Putamen (tissue), 1 donor: ENCODE data around the gene MIPOL1.
"Not testable (repeated sequence)": the region's sequence is repeated elsewhere in the genome, so short reads cannot be mapped to it uniquely, and the experiment has no call there.

ENCODE experiments used
- DNase-seq: peaks from one replicate; pipeline ENCODE4 v3.0.0-alpha.2; 2016; ENCODE audit warnings: low spot score

The MIPOL1 gene

DNA sequence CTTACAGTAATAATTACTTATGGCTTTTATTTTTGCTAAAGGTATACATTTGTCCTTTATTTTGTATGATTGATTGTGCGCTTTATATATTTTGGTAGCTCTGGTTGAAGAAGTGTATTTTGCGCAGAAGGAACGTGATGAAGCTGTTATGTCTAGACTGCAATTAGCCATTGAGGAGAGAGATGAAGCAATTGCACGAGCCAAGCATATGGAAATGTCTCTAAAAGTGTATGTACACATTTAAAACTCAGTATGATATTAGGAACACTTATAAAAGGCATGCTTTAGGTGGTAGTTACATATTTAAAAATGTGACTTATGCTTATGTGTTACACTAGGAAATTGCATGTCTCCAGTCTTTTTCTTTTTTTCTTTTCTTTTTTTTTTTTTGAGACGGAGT, 87.5 kb downstream of the MIPOL1 start:
- no peak for DNase-seq

DNA sequence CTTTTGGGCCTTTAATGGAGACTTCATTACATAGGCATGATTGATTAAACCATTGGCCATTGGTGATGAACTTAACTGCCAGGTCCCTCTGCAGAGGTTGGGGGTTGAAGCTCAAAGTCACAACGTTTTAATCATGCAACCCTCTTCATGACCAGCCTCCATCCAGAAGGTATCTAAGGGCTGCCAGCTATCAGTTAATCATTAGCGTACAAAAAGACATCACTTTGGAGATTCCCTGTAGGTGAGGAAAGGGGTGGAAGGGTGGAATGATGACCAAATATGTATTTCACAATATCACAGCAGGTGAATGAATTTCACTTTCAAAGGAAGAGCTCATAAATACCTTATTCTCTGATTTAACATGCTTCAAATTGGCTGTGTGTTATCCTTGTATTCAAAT, 92.0 kb downstream of the MIPOL1 start:
- no peak for DNase-seq

DNA sequence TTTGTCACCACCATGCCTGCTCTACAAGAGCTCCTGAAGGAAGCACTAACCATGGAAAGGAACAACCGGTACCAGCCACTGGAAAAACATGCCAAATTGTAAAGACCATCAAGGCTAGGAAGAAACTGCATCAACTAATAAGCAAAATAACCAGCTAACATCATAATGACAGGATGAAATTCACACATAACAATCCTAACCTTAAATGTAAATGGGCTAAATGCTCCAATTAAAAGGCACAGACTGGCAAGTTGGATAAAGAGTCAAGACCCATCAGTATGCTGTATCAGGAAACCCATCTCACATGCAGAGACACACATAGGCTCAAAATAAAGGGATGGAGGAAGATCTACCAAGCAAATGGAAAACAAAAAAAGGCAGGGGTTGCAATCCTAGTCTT, 97.5 kb downstream of the MIPOL1 start:
- DNase-seq, result not testable (repeated sequence)

DNA sequence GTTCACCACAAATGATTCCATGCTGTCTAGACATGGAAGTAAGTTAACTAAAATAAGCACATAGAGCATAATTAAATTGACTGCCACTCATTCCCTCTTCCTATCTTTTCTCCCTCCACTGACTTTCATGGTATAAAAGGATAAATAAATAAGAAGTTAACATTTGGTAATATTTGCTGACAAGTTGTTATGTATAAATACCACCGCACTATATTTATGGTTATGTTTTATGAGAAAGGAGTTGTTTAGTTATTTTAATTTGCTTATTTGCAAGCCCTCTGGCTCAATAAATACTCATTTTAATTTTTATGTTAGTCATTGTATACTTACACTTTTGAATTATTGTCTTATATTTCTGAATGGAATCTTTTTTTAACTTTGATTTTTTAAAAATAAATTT, 113.5 kb downstream of the MIPOL1 start:
- DNase-seq, result no peak

DNA sequence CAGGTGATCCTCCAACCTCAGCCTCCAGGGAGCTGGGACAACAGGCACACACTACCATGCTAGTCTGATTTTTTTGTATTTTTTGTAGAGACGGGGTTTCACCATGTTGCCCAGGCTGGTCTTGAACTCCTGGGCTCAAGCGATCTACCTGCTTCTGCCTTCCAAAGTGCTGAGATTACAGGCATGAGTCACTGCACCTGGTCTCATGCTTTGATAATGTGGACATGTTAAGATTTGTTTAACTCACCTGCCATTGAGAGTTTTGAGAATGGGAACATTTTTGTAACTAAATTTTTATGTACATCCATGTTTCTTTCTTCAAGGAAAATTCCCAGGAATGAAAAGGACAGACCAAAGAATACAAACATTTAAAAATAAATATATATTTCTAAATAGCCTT, 121.2 kb downstream of the MIPOL1 start:
- DNase-seq, result no peak

DNA sequence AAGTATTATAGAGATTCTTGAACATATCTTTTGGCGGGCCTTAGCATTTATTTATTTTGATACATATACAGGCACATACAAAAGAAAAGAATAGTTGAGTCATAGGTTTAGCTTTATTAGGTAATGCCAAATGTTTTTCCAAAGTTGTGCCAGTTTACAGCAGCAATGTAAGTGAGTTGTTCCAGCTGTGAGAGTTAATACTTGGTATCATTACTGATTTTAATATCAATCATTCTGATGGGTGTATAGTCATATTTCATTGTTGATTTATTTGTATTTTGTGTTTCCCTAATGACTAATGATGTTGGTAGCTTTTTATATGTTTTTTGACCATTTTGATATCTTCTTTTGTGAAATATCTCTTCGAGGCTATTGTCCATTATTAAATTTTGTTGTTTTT, 122.4 kb downstream of the MIPOL1 start:
- DNase-seq, result no peak

DNA sequence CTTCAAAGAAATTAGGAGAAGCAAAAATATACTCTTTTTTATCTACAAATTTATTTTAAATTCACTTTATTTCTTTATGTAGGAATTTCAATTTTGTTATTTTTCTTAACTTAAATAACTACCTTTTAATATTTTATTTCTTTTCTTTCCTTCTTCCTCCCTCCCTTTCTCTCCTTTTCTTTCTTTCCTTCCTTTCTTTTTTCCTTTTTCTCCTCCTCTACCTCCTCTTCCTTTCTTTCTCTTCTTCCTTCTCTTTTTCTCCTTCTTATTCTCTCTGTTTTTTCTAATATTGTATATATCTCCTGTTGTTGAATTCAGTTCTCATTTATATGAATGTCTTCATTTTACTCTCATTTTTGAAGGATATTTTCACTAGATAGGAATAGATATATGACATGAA, 127.6 kb downstream of the MIPOL1 start:
- no peak for DNase-seq

DNA sequence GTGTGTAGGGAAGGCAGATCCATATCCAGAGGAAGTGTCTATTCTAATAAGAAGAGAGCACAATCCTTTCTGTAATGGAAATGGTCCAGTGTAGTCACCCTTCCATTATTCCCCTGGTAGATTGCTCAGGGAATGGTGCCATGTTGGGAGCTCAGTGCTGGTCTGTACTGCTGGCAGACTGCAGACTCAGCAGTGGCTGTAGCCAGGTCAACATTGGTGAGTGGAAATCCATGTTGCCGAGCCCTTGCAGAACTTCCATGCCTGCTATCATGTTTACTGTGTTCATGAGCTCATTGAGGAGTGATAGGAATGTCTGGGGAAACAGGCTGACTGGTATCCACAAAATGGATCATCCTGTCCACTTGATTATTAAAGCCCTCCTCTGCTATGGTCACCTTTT, 128.7 kb downstream of the MIPOL1 start:
- DNase-seq, result no peak

DNA sequence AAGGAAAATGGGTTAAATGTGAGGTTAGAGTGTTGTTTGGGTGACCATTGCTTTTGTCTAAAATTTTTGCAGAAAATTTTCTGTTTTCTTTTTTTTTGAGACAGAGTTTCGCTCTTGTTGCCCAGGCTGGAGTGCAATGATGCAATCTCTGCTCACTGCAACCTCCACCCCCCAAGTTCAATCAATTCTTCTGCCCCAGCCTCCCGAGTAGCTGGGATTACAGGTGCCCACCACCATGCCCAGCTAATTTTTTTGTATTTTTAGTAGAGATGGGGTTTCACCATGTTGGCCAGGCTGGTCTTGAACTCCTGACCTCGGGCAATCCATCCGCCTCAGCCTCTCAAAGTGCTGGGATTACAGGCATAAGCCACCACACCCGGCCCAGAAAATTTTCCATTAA, 130.2 kb downstream of the MIPOL1 start:
- not testable (repeated sequence) for DNase-seq

DNA sequence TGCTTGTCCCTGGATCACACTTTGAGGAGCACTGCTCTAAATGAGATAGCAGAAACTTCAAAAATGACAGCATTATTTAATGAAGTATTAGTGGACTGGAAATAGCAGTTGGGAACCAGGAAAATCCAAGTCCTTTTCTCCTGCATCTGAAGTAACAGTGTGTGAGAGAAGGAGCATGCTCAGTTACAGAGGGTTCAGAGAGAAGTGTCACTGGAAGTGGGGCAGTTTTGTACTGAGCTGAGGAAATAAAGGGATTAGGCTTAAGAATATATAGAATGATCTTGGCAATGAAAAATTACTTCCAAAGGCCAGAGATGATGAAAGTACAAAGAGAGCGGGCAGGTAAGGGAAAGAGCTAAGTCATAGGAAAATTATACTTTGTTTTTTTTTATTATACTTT, 130.9 kb downstream of the MIPOL1 start:
- no peak for DNase-seq

DNA sequence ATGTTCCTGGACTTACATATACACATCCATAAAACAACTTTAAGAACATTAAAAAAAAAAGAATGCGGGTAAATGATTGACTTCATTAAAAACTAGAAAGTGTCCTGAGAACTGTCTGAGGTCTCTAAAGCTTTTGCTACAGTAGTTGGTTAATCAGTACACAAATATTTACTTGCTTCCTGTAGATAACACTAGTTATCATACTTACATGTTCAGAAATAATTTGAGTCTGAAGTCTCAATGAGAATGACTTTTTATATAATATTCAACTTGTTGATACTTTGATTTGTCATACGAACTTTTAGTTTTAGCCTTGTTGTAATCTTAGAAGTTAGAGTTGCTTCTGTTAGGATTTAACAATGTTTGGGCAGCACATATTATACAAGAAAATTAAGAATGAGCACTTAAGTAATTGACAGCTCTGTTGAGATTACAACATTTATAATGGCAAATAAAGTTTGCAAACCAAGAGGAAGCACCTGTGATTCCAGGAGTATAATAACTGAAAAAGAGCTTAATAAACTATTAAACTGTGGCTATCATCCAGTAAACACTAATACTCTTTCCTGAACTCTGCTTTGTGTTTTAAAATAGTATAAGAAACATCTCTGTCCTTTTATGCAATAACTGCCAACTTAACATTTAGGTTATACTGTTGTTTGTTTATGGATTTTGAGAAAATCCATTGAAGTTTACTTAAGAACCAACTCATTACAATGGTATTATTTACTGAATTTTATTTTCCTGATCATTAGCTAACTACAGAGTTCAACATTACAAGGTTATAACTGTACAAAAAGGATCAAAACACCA, 131.7 kb downstream of the MIPOL1 start:
- DNase-seq, result no peak

DNA sequence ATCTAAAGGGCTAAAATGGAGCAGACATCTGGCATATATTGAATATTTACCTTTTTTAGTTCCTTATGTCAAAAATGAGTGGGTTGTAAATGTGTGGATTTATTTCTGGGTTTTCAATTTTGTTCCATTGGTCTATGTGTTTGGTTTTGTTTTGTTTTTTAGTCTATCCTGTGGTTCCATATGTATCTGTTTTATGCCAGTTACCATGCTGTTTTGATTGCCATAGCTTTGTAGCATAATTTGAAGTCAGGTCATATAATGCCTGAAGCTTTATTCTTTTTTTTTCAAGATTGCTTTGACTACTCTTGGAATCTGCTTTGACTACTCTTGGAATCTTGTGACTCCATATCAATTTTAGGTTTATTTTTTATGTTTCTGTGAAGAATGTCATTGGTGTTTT, 133.2 kb downstream of the MIPOL1 start:
- no peak for DNase-seq

DNA sequence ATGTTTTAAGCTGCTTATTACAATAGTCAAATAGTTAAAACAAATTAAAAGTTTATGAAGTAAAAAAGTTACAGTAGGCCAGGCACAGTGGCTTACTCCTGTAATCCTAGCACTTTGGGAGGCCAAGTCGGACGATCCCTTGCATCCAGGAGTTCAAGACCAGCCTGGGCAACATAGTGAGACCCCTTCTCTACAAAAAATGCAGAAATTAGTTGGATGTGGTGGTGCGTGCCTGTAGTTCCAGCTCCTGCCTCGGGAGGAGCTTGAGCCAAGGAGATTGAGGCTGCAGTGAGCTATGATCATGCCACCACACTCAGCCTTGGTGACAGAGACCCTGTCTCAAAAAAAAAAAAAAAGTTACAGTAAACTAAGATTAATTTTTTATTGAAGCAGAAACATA, 142.6 kb downstream of the MIPOL1 start:
- no peak for DNase-seq

DNA sequence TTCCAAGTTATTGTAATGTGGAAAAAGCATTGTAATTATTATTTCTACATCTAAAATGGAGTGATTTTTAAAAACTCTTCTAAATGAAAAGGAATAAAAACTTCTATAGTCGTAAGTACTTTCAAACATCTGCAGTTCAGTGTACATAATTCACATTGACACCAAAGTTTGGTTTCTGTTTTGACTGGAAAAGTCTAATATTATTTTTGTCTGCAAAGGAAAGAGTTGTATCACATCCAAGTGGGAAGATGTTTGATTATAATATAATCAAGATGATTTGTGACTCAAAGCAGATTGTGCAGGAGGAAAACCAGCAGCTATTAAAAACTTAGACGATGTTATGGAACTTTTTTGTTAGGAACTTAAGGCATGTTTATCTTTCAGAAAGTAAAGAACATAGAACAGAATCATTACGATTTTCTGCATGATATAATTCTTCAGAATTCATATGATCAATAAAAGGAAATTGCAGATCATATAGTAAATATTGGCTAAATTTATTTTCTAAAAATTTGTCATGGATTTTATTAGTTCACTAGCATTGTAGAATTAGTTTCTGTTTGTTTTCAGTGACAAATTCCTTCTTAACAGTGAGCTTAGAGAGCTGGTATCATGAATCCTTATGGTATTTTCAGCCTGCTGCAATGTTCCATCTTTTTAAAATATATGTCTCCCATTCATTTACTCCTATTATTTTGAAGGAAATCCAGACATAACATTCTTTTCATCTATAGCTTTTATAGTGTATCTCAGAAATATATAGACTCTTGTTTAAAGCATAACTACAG, 145.8 kb downstream of the MIPOL1 start:
- no peak for DNase-seq

DNA sequence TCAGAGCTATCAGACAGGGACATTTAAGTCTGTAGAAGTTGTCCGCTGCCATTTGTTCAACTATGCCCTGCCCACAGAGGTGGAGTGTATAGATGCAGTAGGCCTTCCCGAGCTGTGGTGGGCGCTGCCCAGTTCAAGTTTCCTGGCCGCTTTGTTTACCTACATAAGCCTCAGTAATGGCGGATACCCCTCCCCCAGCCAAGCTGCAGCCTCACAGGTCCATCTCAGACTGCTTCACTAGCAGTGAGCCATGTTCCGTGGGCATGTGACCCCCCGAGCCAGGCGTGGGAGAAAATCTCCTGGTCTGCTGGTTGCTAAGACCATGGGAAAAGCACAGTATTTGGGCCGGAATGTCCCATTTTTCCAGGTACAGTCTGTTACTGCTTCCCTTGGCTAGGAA, 165.9 kb downstream of the MIPOL1 start:
- DNase-seq, result no peak

DNA sequence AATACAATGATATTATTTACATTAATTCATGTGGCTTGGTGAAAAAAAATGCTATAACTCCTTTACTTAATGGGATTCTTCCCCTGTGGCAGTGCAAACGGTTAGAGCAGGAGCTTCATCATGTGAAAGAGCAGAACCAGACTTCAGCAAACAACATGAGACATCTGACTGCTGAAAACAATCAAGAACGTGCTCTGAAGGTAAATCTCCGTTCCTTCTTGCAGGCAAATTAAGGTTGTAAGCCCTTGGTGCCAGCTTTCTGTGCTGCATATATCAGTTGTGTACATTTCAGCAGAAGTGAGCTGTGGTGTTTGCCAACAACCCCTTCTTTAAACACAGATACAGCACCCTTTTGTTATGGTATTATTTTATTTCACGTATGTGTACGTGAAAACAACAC, 171.7 kb downstream of the MIPOL1 start:
- DNase-seq, result no peak

DNA sequence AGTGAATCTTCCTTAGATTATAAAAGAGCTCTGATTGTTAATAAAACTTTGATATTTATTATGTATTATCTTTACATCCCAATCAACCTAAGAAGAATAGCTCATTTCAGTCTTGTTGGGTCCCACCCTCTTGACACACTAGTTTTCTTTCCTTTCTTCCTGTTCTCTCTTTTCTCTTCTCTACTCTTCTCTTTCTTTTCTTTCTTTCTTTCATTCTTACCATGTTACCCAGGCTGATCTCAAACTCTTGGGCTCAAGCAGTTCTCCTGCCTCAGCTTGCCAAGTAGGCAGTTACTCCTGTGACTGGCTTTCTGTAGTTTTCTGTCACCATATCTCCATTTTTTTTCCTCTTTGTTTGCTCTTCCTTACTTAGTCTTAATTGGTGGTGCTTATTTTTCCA, 177.8 kb downstream of the MIPOL1 start:
- DNase-seq, result no peak

DNA sequence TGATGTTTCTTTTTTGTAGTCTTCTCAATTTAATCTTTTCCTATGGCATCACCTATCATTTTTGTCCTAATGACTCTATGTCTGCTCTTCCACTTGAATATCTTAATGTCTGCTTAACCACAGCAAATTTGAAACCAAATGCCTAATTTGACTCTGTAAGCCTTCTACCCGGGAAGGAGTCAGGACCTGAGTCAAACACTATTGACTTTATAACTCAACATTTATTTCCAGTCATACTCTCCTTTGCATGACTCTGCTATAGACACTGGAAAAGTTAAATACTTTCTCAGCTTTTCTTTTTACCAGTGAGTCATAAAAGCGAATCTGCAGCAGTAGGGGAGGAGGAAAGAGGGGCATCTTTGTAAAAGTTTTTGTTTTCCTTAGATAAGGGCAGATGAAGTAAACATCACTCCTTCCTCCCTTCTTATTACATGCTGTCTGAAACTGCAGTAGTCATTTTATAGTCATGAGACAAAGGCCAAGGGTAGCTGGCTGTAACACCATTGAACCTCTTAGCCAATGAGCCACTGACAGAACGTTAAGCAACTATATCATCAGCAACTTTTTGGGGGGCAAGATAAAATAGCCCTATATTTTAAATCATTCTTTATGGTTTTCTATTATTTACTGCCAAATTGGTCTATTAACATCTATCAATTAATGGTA, 179.3 kb downstream of the MIPOL1 start:
- no peak for DNase-seq

DNA sequence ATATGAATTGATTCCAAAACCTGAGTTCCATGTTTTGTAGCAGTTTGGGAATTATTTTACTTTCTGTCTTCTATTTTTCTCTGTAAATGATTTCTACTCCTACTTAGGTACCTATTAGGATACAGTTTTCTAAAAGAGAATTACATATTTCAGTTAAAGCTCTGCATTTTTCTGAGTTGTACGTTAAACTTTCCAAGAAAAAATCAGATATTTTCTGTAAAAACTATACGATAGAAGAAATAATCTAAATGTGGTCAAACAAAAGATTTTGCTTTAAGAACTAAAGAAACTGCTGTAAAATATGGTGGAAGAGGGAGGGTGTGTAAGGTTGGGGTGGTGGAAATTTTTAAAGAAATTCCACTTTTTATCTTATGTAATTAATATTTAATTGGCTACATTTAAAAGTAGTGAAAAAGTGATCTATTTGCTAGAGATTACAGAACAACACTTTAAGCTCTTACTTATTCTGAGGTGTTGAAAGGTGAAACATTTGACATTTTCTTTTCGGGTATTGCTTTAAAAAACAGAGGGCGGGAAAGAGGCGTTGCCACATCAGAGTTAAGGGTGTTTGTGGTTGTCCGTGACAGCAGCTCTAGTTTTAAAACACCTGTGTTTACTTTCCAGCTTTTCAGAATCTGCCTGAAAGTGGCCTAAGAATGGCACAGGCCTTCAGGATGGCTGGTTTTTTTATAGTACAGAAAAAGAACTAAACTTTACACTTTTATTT, 187.3 kb downstream of the MIPOL1 start:
- DNase-seq, result no peak

DNA sequence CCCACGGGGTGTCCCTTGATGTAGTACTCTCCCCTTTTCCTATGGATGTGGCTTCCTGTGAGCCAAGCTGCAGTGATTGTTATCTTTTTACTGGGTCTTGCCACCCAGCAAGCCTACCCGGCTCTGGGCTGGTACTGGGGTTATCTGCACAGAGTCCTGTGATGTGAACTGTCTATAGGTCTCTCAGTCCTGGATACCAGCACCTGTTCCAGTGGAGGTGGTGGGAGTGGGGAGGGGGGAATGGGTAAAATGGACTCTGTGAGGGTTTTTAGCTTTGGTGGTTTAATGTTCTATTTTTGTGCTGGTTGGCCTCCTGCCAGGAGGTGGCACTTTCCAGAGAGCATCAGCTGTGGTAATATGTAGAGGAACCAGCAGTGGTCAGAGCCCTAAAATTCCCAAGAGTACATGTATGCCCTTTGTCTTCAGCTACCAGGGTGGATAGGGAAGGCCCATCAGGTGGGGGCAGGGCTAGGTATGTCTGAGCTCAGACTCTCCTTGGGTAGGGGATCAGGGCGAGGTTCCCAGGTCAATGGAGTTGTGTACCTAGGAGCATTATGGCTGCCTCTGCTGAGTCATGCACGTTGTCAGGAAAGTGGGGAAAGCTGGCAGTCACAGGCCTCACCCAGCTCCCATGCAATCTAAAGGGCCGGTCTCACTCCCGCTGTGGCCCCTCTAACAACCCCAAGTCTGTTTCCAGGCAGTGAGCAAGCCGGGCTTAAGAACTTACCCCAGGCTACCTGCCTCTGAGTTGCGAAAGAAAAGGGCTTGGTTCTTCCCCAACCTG, 199.6 kb downstream of the MIPOL1 start:
- DNase-seq, result not testable (repeated sequence)

DNA sequence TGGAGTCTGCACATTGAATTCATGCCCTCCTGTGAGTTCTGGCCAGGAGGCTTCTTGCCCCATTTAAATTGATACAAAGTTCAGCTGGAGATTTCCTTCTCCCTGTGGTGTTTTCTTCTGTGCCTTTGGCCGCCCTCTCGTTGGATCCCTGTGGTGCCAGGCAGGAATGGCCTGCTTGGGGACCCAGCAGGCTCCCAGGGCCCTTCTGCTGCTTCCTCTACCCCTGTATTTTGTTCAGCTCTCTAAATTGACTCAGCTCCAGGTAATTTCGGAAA, 200.1 kb downstream of the MIPOL1 start:
- DNase-seq, result no peak

DNA sequence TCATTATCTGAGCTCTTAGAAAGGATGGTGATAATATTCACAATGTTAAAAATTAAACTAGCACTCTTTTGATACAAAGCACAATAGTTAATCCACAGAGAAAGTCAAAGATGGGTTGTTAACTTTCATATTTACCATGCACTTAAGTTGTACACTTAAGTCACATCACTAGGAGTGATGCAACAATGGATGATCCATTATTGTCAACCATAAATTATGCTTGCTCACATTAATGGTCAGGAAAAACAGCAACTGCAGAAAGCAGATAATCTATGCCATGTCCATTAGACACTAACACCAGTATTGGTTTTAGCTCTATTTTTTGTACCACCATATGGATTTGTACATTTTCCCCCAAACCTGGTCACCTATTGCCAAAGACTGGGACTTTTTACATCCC, 201.8 kb downstream of the MIPOL1 start:
- no peak for DNase-seq
